A673 (cell line): Measurements from ENCODE around the gene METTL22.

ENCODE experiments used
- EZH2 ChIP-seq: fragments of 200-600 bp; sonication (generic); IDR thresholded peaks from 2 replicates; pipeline ENCODE4 v1.6.1; 2017; ENCODE audit warnings: borderline replicate concordance, low read depth, mild to moderate bottlenecking, mixed read lengths, antibody characterized with exemption, low read length; ENCODE audit not compliant: poor library complexity, severe bottlenecking
- TF ChIP-seq, protein P1 (sequence below): fragments of 300-800, 200-600 bp; sonication (generic); conservative IDR thresholded peaks from 2 replicates; pipeline ENCODE4 v1.5.1; 2017; ENCODE audit warnings: low read depth, mild to moderate bottlenecking, antibody characterized with exemption, low read length, moderate library complexity, mixed read lengths

DNA sequence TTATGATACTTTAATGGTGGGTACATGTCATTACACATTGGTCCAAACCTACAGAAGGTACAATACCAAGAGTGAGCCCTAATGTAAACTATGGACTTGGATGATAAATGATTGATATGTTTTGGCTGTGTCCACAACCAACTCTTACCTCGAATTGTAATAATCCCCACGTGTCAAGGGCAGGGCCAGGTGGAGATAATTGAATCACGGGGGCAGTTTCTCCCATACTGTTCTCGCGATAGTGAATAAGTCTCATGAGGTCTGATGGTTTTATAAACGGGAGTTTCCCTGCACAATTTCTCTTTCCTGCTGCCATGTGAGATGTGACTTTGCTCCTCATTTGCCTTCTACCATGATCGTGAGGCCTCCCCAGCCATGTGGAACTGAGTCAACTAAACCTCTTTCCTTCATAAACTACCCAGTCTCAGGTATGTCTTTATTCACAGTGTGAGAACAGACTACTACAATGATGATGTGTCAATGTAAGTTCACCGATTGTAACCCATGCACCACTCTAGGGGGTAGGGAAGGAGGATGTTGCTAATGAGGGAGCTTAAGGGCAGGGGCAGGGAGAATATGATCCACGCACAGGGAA is 7.0 kb upstream of the METTL22 start:
- TF ChIP-seq, protein P1, sequence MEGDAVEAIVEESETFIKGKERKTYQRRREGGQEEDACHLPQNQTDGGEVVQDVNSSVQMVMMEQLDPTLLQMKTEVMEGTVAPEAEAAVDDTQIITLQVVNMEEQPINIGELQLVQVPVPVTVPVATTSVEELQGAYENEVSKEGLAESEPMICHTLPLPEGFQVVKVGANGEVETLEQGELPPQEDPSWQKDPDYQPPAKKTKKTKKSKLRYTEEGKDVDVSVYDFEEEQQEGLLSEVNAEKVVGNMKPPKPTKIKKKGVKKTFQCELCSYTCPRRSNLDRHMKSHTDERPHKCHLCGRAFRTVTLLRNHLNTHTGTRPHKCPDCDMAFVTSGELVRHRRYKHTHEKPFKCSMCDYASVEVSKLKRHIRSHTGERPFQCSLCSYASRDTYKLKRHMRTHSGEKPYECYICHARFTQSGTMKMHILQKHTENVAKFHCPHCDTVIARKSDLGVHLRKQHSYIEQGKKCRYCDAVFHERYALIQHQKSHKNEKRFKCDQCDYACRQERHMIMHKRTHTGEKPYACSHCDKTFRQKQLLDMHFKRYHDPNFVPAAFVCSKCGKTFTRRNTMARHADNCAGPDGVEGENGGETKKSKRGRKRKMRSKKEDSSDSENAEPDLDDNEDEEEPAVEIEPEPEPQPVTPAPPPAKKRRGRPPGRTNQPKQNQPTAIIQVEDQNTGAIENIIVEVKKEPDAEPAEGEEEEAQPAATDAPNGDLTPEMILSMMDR: no peak
- no peak for TF ChIP-seq EZH2
